Measurements from ENCODE around the gene FOXJ1.

DNA sequence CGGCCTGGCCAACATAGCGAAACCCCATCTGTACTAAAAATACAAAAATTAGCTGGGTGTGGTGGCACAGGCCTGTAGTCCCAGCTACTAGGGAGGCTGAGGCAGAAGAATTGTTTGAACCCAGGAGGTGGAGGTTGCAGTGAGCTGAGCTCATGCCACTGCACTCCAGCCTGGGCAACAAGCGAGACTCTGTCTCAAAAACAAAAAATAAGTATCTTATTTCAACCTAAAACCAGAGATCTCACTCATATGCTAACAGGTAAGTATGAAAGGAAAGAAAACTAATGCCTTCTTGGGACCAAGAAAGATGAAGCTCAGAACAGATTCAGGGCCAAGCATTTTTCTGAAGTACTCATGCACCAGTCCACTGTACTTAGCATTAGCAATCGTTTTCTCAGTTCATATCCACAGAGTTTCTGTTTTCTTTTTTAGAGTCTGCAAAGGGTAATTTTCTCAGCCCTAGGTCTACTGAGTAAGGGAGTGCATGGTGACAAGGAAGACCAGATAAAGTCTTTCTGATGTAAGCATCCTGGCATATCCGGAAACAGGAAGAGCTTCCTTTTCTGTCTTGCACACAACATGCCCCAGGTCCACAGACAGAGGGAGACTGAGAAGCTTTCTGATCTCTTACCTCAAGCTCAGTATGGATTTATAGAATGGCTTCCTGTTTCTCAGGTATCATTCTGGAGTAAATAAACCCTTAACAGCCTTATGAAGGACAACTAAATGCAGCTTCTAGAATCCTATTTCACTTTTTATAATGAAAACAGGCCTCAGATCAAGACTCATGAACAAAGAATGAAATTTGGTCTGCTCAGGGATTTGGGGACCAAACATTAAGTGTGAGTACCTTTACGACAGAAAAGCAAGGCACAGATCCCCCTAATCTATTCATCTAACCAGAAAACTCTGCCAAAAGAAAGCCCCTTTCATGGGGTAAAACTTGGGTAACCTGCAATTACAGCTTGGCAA is 38.7 kb upstream of the FOXJ1 start:
- TF ChIP-seq POLR2AphosphoS5 (IDR thresholded peaks at IDR 0.05; ENCODE audit: low read depth, low read length), result peak; percentile 24; the same call in 1 of the 2 replicates
- TF ChIP-seq SIN3A (IDR thresholded peaks at IDR 0.05; ENCODE audit: borderline replicate concordance, insufficient read depth, low read length), result no peak
- TF ChIP-seq, protein P1, sequence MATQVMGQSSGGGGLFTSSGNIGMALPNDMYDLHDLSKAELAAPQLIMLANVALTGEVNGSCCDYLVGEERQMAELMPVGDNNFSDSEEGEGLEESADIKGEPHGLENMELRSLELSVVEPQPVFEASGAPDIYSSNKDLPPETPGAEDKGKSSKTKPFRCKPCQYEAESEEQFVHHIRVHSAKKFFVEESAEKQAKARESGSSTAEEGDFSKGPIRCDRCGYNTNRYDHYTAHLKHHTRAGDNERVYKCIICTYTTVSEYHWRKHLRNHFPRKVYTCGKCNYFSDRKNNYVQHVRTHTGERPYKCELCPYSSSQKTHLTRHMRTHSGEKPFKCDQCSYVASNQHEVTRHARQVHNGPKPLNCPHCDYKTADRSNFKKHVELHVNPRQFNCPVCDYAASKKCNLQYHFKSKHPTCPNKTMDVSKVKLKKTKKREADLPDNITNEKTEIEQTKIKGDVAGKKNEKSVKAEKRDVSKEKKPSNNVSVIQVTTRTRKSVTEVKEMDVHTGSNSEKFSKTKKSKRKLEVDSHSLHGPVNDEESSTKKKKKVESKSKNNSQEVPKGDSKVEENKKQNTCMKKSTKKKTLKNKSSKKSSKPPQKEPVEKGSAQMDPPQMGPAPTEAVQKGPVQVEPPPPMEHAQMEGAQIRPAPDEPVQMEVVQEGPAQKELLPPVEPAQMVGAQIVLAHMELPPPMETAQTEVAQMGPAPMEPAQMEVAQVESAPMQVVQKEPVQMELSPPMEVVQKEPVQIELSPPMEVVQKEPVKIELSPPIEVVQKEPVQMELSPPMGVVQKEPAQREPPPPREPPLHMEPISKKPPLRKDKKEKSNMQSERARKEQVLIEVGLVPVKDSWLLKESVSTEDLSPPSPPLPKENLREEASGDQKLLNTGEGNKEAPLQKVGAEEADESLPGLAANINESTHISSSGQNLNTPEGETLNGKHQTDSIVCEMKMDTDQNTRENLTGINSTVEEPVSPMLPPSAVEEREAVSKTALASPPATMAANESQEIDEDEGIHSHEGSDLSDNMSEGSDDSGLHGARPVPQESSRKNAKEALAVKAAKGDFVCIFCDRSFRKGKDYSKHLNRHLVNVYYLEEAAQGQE (IDR thresholded peaks at IDR 0.05; ENCODE audit: insufficient read depth in 1 of 2, low read depth in 2 of 2, low read length in 2 of 2), result no peak

Measured in PFSK-1 (cell line).